Neural cell (in vitro differentiated cells): ENCODE measurements around the gene RAB3IP. TPM values are rescaled to one million over a fixed set of nuclear protein-coding genes. Genes with fewer than 3 reads are reported as not detected.

Source experiments
- H2AFZ ChIP-seq: fragments of 200-600, 300-800 bp; sonication (generic), shearing (Covaris generic); 2 replicates; pipeline ENCODE4 v1.6.0; 2014; ENCODE audit warnings: low read depth, mild to moderate bottlenecking, antibody characterized with exemption, low read length, moderate library complexity
- H3F3A ChIP-seq: fragments of 200-600 bp; shearing (Covaris generic); 2 replicates; pipeline ENCODE4 v1.6.1; 2016; ENCODE audit warnings: mild to moderate bottlenecking, moderate library complexity, mixed read lengths, antibody characterized with exemption, low read length; ENCODE audit not compliant: insufficient read depth, poor library complexity, severe bottlenecking
- H3K27ac ChIP-seq: fragments of 200-600, 300-800 bp; sonication (generic), shearing (Covaris generic); 2 replicates; pipeline ENCODE4 v1.5.1; 2014; ENCODE audit warnings: mild to moderate bottlenecking, low read length, moderate library complexity
- H3K27me3 ChIP-seq: fragments of 300-800, 200-600 bp; sonication (generic), shearing (Covaris generic); 2 replicates; pipeline ENCODE4 v1.6.0; 2014; ENCODE audit warnings: mild to moderate bottlenecking, low read depth, low read length, moderate library complexity; ENCODE audit not compliant: insufficient read depth
- H3K36me3 ChIP-seq: fragments of 300-800, 200-600 bp; sonication (generic), shearing (Covaris generic); 2 replicates; pipeline ENCODE4 v1.5.1; 2014; ENCODE audit warnings: mild to moderate bottlenecking, antibody characterized with exemption, low read length, moderate library complexity; ENCODE audit not compliant: insufficient read depth
- H3K4me2 ChIP-seq: fragments of 300-800, 200-600 bp; sonication (generic), shearing (Covaris generic); 2 replicates; pipeline ENCODE4 v1.6.0; 2014; ENCODE audit warnings: mild to moderate bottlenecking, low read length
- H3K4me3 ChIP-seq: fragments of 300-800, 200-600 bp; sonication (generic), shearing (Covaris generic); 2 replicates; pipeline ENCODE4 v1.5.1; 2014; ENCODE audit warnings: mild to moderate bottlenecking, low read length, moderate library complexity
- H3K79me2 ChIP-seq: fragments of 200-600 bp; shearing (Covaris generic); replicated peaks from 2 replicates; pipeline ENCODE4 v1.6.0; 2014; ENCODE audit warnings: mild to moderate bottlenecking, low read length, moderate library complexity; ENCODE audit not compliant: insufficient read depth
- H3K9ac ChIP-seq: fragments of 300-800, 200-600 bp; sonication (generic), shearing (Covaris generic); 2 replicates; pipeline ENCODE4 v1.6.1; 2016; ENCODE audit warnings: mild to moderate bottlenecking, low read length, mixed read lengths
- H3K9me2 ChIP-seq: fragments of 200-600 bp; shearing (Covaris generic); 2 replicates; pipeline ENCODE4 v1.6.1; 2016; ENCODE audit warnings: mild to moderate bottlenecking, low read length, mixed read lengths; ENCODE audit not compliant: insufficient read depth
- H3K9me3 ChIP-seq: fragments of 200-600, 300-800 bp; sonication (generic), shearing (Covaris generic); 2 replicates; pipeline ENCODE4 v1.6.1; 2016; ENCODE audit warnings: mild to moderate bottlenecking, mixed run types, low read length, moderate library complexity, mixed read lengths
- H4K20me1 ChIP-seq: fragments of 200-600 bp; shearing (Covaris generic); 2 replicates; pipeline ENCODE4 v1.6.1; 2016; ENCODE audit warnings: mild to moderate bottlenecking, mixed run types; ENCODE audit not compliant: insufficient read depth
- CTCF ChIP-seq: fragments of 450-650 bp; IDR thresholded peaks from 2 replicates; pipeline ENCODE4 v1.5.1; 2014; ENCODE audit warnings: antibody characterized with exemption, mild to moderate bottlenecking, moderate library complexity; ENCODE audit not compliant: poor library complexity, severe bottlenecking
- EP300 ChIP-seq: fragments of 450-650 bp; conservative IDR thresholded peaks from 2 replicates; pipeline ENCODE4 v1.6.1; 2014; ENCODE audit warnings: antibody characterized with exemption, mild to moderate bottlenecking, moderate library complexity; ENCODE audit not compliant: poor library complexity, severe bottlenecking
- EZH2 ChIP-seq: fragments of 200-600, 300-800 bp; shearing (Covaris generic), sonication (generic); IDR thresholded peaks from 2 replicates; pipeline ENCODE4 v1.6.1; 2014; ENCODE audit warnings: antibody characterized with exemption, low read length, borderline replicate concordance, mild to moderate bottlenecking; ENCODE audit not compliant: insufficient read depth, poor library complexity, severe bottlenecking
- MXI1 ChIP-seq: fragments of 450-650 bp; conservative IDR thresholded peaks from 2 replicates; pipeline ENCODE4 v1.6.1; 2014; ENCODE audit warnings: antibody characterized with exemption, mild to moderate bottlenecking; ENCODE audit not compliant: poor library complexity, severe bottlenecking
- POLR2AphosphoS5 ChIP-seq: IDR thresholded peaks from 2 replicates; pipeline ENCODE4 v1.6.1; 2012
- RAD21 ChIP-seq: fragments of 450-650 bp; conservative IDR thresholded peaks from 2 replicates; pipeline ENCODE4 v1.6.1; 2014; ENCODE audit warnings: antibody characterized with exemption, mild to moderate bottlenecking, moderate library complexity
- SMC3 ChIP-seq: fragments of 450-650 bp; conservative IDR thresholded peaks from 2 replicates; pipeline ENCODE4 v1.6.1; 2014; ENCODE audit warnings: antibody characterized with exemption, mild to moderate bottlenecking, moderate library complexity; ENCODE audit not compliant: poor library complexity
- TAF1 ChIP-seq: IDR thresholded peaks from 2 replicates; pipeline ENCODE4 v1.6.1; 2012; ENCODE audit warnings: low read depth
- polyA plus RNA-seq: library from polyadenylated mRNA; depleted of rRNA; stranded (reverse); fragments of >200 nt; gene quantifications from 2 replicates; pipeline ENCODE4 v1.2.3, GENCODE V29; 2014
- TF ChIP-seq, protein P1 (sequence below): IDR thresholded peaks from 2 replicates; pipeline ENCODE4 v1.6.1; 2012; ENCODE audit warnings: borderline replicate concordance

RAB3IP gene
- polyA plus RNA-seq, 1 donor from 2014 or later, result 24.6 TPM

- TF ChIP-seq SMC3, result no peak
- TF ChIP-seq EP300, result no peak
- TF ChIP-seq TAF1, result no peak
- Histone ChIP-seq H3K4me3 (no peak overlapping the region), H3K36me3 (no peaks in the 10 kb centered on the region), H3K4me2 (no peak overlapping the region), H3F3A (no peaks in the 10 kb centered on the region), H3K9ac (no peak overlapping the region), H3K27ac (no peak overlapping the region), H3K27me3 (no peaks in the 10 kb centered on the region), H3K9me2 (no peaks in the 10 kb centered on the region), H4K20me1 (no peaks in the 10 kb centered on the region), H3K79me2 (no peaks in the 10 kb centered on the region), H3K9me3 (no peaks in the 10 kb centered on the region), H2AFZ (no peak overlapping the region)
Observed at GRCh38 chr12:69720750-69721149, 17.9 kb upstream of the RAB3IP start.

- no peaks in the 10 kb centered on the region for H3K9me2 ChIP-seq
- no peaks in the 10 kb centered on the region for H3K9me3 ChIP-seq
- TF ChIP-seq, protein P1, sequence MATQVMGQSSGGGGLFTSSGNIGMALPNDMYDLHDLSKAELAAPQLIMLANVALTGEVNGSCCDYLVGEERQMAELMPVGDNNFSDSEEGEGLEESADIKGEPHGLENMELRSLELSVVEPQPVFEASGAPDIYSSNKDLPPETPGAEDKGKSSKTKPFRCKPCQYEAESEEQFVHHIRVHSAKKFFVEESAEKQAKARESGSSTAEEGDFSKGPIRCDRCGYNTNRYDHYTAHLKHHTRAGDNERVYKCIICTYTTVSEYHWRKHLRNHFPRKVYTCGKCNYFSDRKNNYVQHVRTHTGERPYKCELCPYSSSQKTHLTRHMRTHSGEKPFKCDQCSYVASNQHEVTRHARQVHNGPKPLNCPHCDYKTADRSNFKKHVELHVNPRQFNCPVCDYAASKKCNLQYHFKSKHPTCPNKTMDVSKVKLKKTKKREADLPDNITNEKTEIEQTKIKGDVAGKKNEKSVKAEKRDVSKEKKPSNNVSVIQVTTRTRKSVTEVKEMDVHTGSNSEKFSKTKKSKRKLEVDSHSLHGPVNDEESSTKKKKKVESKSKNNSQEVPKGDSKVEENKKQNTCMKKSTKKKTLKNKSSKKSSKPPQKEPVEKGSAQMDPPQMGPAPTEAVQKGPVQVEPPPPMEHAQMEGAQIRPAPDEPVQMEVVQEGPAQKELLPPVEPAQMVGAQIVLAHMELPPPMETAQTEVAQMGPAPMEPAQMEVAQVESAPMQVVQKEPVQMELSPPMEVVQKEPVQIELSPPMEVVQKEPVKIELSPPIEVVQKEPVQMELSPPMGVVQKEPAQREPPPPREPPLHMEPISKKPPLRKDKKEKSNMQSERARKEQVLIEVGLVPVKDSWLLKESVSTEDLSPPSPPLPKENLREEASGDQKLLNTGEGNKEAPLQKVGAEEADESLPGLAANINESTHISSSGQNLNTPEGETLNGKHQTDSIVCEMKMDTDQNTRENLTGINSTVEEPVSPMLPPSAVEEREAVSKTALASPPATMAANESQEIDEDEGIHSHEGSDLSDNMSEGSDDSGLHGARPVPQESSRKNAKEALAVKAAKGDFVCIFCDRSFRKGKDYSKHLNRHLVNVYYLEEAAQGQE, result no peak
- no peak for TF ChIP-seq MXI1
- TF ChIP-seq TAF1, result no peak
- TF ChIP-seq EP300, result no peak
- TF ChIP-seq EZH2, result no peak
- no peak for TF ChIP-seq CTCF
- TF ChIP-seq SMC3, result no peak
- TF ChIP-seq RAD21, result no peak
- TF ChIP-seq POLR2AphosphoS5, result no peak
- no peak overlapping the region for H3K4me2 ChIP-seq
- H3K9ac ChIP-seq, result no peak overlapping the region
- H4K20me1 ChIP-seq, result no peaks in the 10 kb centered on the region
- H3K36me3 ChIP-seq, result no peaks in the 10 kb centered on the region
- no peak overlapping the region for H2AFZ ChIP-seq
- H3F3A ChIP-seq, result no peaks in the 10 kb centered on the region
- no peaks in the 10 kb centered on the region for H3K27me3 ChIP-seq
- no peaks in the 10 kb centered on the region for H3K79me2 ChIP-seq
- H3K27ac ChIP-seq, result no peak overlapping the region
- no peak overlapping the region for H3K4me3 ChIP-seq
Observed at GRCh38 chr12:69726922-69727321, 11.7 kb upstream of the RAB3IP start.

GRCh38 chr12:69732088-69732487 is 6.6 kb upstream of the RAB3IP start:
- Histone ChIP-seq H4K20me1 (no peaks in the 10 kb centered on the region), H3K27ac (no peak overlapping the region), H2AFZ (no peak overlapping the region), H3K4me3 (no peak overlapping the region), H3F3A (no peaks in the 10 kb centered on the region), H3K36me3 (no peaks in the 10 kb centered on the region), H3K9ac (no peak overlapping the region), H3K9me3 (no peaks in the 10 kb centered on the region), H3K4me2 (no peak overlapping the region), H3K27me3 (no peaks in the 10 kb centered on the region), H3K79me2 (no peaks in the 10 kb centered on the region), H3K9me2 (no peaks in the 10 kb centered on the region)
- TF ChIP-seq POLR2AphosphoS5, result no peak
- TF ChIP-seq SMC3, result no peak
- no peak for TF ChIP-seq EP300
- TF ChIP-seq RAD21, result no peak
- TF ChIP-seq, protein P1, result no peak
- no peak for TF ChIP-seq MXI1
- no peak for TF ChIP-seq EZH2
- no peak for TF ChIP-seq CTCF
- no peak for TF ChIP-seq TAF1
